Endothelial cell of umbilical vein (primary cell): Measurements from ENCODE around the gene SNED1. TPM values are rescaled to one million over a fixed set of nuclear protein-coding genes. Genes with fewer than 3 reads are reported as not detected.

Experiments used
- BruUV-seq: library from RNA; stranded (reverse); fragments of 400-500 nt; replicated peaks from 2 replicates; lab custom pipeline; 2021; lab: Mats Ljungman, UMichigan
- CTCF ChIA-PET: fragments of 300-600, 350-600 bp; sonication (Branson Sonifier 250); formaldehyde crosslinking; loops from one replicate; lab custom pipeline; 2021; ENCODE audit warnings: antibody characterized with exemption, inconsistent platforms; lab: Charles Lee
- POLR2A ChIA-PET: fragments of 300-600, 350-600 bp; sonication (Branson Sonifier 250); formaldehyde crosslinking; loops from one replicate; lab custom pipeline; 2021; ENCODE audit warnings: antibody characterized with exemption, inconsistent platforms; lab: Charles Lee
- DNase-seq: peaks from one replicate; pipeline ENCODE4 v3.0.0-alpha.2; 2011; ENCODE audit warnings: low read depth, low spot score
- FAIRE-seq: peaks from 2 replicates; lab custom pipeline; 2011; peaks lifted over from hg19 to GRCh38; lab: Jason Lieb, UNC
- H2AFZ ChIP-seq: 2 replicates; pipeline ENCODE4 v1.6.0; 2012; ENCODE audit warnings: low read depth, low read length, control low read depth, inconsistent platforms
- H3K27ac ChIP-seq: 2 replicates; pipeline ENCODE4 v1.5.1; 2011; ENCODE audit warnings: low read depth, mild to moderate bottlenecking, control low read depth, low read length, moderate library complexity; ENCODE audit not compliant: insufficient read depth
- H3K27me3 ChIP-seq, 2 experiments: 2 replicates each; pipeline versions ENCODE4 v1.6.0 to v1.6.1; 2011; ENCODE audit warnings: low read length in 2 of 2, mixed read lengths in 1 of 2; ENCODE audit not compliant: control insufficient read depth in 2 of 2, insufficient read depth in 2 of 2
- H3K36me3 ChIP-seq, 2 experiments: 2 replicates in 1 of 2; 3 replicates in 1 of 2; pipeline ENCODE4 v1.5.1; 2011; ENCODE audit warnings: low read length in 2 of 2, mild to moderate bottlenecking in 1 of 2, moderate library complexity in 1 of 2; ENCODE audit not compliant: control insufficient read depth in 2 of 2, insufficient read depth in 2 of 2; ENCODE audit errors: extremely low read depth in 1 of 2
- H3K4me1 ChIP-seq: 3 replicates; pipeline ENCODE4 v1.5.1; 2011; ENCODE audit warnings: mild to moderate bottlenecking, low read length; ENCODE audit not compliant: control insufficient read depth, insufficient read depth; ENCODE audit errors: extremely low read depth
- H3K4me2 ChIP-seq: 2 replicates; pipeline ENCODE4 v1.6.1; 2011; ENCODE audit warnings: low read length, control low read depth, mixed read lengths; ENCODE audit not compliant: insufficient read depth
- H3K4me3 ChIP-seq, 3 experiments: fragments of 200-600 bp in 1 of 3; sonication (generic), shearing (Covaris generic) in 1 of 3; replicated peaks in 1 of 3; 2 replicates each; pipeline ENCODE4 v1.5.1; 2011 to 2016; ENCODE audit warnings: control low read depth in 3 of 3, low read length in 3 of 3, mild to moderate bottlenecking in 2 of 3, inconsistent platforms in 1 of 3, low read depth in 1 of 3, moderate library complexity in 1 of 3; ENCODE audit not compliant: insufficient read depth in 1 of 3
- H3K79me2 ChIP-seq: 2 replicates; pipeline ENCODE4 v1.6.0; 2012; ENCODE audit warnings: low read length, inconsistent platforms; ENCODE audit not compliant: control insufficient read depth, insufficient read depth
- H3K9ac ChIP-seq: replicated peaks from 2 replicates; pipeline ENCODE3; 2011; ENCODE audit warnings: low read length, control low read depth; ENCODE audit not compliant: insufficient read depth; ENCODE audit errors: extremely low read depth
- H3K9me1 ChIP-seq: replicated peaks from 3 replicates; pipeline ENCODE4 v1.6.0; 2011; ENCODE audit warnings: mild to moderate bottlenecking, low read length; ENCODE audit not compliant: control insufficient read depth, insufficient read depth; ENCODE audit errors: extremely low read depth
- H3K9me3 ChIP-seq: replicated peaks from 2 replicates; pipeline ENCODE4 v1.5.1; 2012; ENCODE audit warnings: low read length, inconsistent platforms; ENCODE audit not compliant: control insufficient read depth, insufficient read depth
- H4K20me1 ChIP-seq: replicated peaks from 2 replicates; pipeline ENCODE3; 2011; ENCODE audit warnings: mild to moderate bottlenecking, low read length; ENCODE audit not compliant: control insufficient read depth, insufficient read depth; ENCODE audit errors: extremely low read depth
- EZH2 ChIP-seq: IDR thresholded peaks from 2 replicates; pipeline ENCODE4 v1.6.1; 2012; ENCODE audit warnings: borderline replicate concordance, low read depth, mild to moderate bottlenecking, moderate library complexity, low read length, inconsistent platforms; ENCODE audit not compliant: severe bottlenecking
- GATA2 ChIP-seq: IDR thresholded peaks from 2 replicates; pipeline ENCODE4 v1.7.0; 2011; ENCODE audit warnings: low read depth, mild to moderate bottlenecking, moderate library complexity, mixed read lengths, low read length; ENCODE audit not compliant: insufficient read length, insufficient read depth
- MAX ChIP-seq: IDR thresholded peaks from 2 replicates; pipeline ENCODE4 v1.6.1; 2011; ENCODE audit not compliant: insufficient read depth, insufficient read length
- POLR2A ChIP-seq: IDR thresholded peaks from 2 replicates; pipeline ENCODE4 v1.6.1; 2012; ENCODE audit warnings: low read depth, mild to moderate bottlenecking, control low read depth, low read length
- dilution Hi-C: fragments of 300-500 bp; cut with MboI; formaldehyde crosslinking; loops from one replicate; pipeline ENCODE4 v1.15.0; 2019; ENCODE audit warnings: low sequenced_read_pairs; ENCODE audit not compliant: extremely low pct_ligation_motif_present
- intact Hi-C: fragments of 100-400 bp; cut with micrococcal nuclease; formaldehyde crosslinking; loops from one replicate; pipeline ENCODE4 v1.10.0; 2022
- polyA plus RNA-seq, 4 experiments: library from polyadenylated mRNA; depleted of rRNA in 3 of 4; stranded (reverse) in 3 of 4; unstranded in 1 of 4; fragments of >200 nt; gene quantifications; 2 replicates each; pipeline versions ENCODE4 v1.2.1 to v1.2.3, GENCODE V29; 2011 to 2012; ENCODE audit warnings: missing spikeins in 1 of 4
- total RNA-seq: library from RNA; stranded (reverse); gene quantifications from 2 replicates; pipeline ENCODE4 v1.2.3, GENCODE V29; 2021

The SNED1 gene
- total and polyA plus RNA-seq, 2 donors (not counting 3 experiments of a cell fraction or from before 2014, with no cell fraction given) = 14.1 to 17.2 TPM

- CTCF ChIA-PET = no interaction called here
- H3K4me1 ChIP-seq = no peaks in the 10 kb centered on the region
- H3K9ac ChIP-seq = no peak overlapping the region
- no peaks in the 10 kb centered on the region for H3K79me2 ChIP-seq
- no peaks in the 10 kb centered on the region for H3K9me1 ChIP-seq
- TF ChIP-seq EZH2 = no peak
- no peaks in the 10 kb centered on the region for H4K20me1 ChIP-seq
- DNase-seq (no peak), FAIRE-seq (no peak)
- H3K4me2 ChIP-seq = no peak overlapping the region
- H3K9me3 ChIP-seq = no peaks in the 10 kb centered on the region
- no peak overlapping the region for H3K4me3 ChIP-seq
- no peak overlapping the region for H2AFZ ChIP-seq
- H3K27ac ChIP-seq = no peak overlapping the region
- intact Hi-C loops = no loop called here
- no peaks in the 10 kb centered on the region for H3K27me3 ChIP-seq
- no TSS peak for BruUV-seq
- POLR2A ChIA-PET = no interaction called here
- peaks cover 0 to 4% of the 10 kb centered on the region in 2 experiments for H3K36me3 ChIP-seq
- dilution Hi-C loops = no loop called here
Observed at GRCh38 chr2:241081643-241082340, 83.4 kb downstream of the SNED1 start.

- Histone ChIP-seq H3K27me3 (no peaks in the 10 kb centered on the region), H3K4me3 (no peak overlapping the region), H3K9me1 (no peaks in the 10 kb centered on the region), H3K4me1 (no peaks in the 10 kb centered on the region), H4K20me1 (no peaks in the 10 kb centered on the region), H2AFZ (no peak overlapping the region), H3K9ac (no peak overlapping the region), H3K36me3 (peaks cover 2 to 4% of the 10 kb centered on the region in 2 experiments), H3K4me2 (no peak overlapping the region), H3K79me2 (no peaks in the 10 kb centered on the region), H3K27ac (no peak overlapping the region), H3K9me3 (no peaks in the 10 kb centered on the region)
- FAIRE-seq (no peak), DNase-seq (no peak)
- ChIA-PET CTCF (no interaction called here), POLR2A (no interaction called here)
- no peak for TF ChIP-seq MAX
- TF ChIP-seq POLR2A = no peak
- no peak for TF ChIP-seq GATA2
- TF ChIP-seq EZH2 = no peak
- intact Hi-C loops = no loop called here
- dilution Hi-C loops = no loop called here
- BruUV-seq = no TSS peak
Observed at GRCh38 chr2:241082341-241083090, 84.1 kb downstream of the SNED1 start.
